ENCODE results near the gene TRIO. TPM values are rescaled to one million over a fixed set of nuclear protein-coding genes. Genes with fewer than 3 reads are reported as not detected.

The TRIO gene
- polyA plus RNA-seq, 1 experiment = 176 TPM

- ChIA-PET POLR2A (no interaction called here), CTCF (no interaction called here)
- Histone ChIP-seq H3K27me3 (ENCODE audit: control insufficient read depth, insufficient read depth, low read length) (no peaks in the 10 kb centered on the region), H3K36me3 (ENCODE audit: control insufficient read depth, insufficient read depth, low read length) (no peaks in the 10 kb centered on the region; the same call in 1 of the 2 replicates), H3K4me3 (ENCODE audit: low read depth, low read length) (no peak overlapping the region)
- no peak for DNase-seq (ENCODE audit: low read depth)
- no peak for TF ChIP-seq CTCF (IDR thresholded peaks at IDR 0.05; ENCODE audit: insufficient read depth, low read depth, low read length)
Measured at GRCh38 chr5:14220642-14221041, 77.5 kb downstream of the TRIO start.

DNA sequence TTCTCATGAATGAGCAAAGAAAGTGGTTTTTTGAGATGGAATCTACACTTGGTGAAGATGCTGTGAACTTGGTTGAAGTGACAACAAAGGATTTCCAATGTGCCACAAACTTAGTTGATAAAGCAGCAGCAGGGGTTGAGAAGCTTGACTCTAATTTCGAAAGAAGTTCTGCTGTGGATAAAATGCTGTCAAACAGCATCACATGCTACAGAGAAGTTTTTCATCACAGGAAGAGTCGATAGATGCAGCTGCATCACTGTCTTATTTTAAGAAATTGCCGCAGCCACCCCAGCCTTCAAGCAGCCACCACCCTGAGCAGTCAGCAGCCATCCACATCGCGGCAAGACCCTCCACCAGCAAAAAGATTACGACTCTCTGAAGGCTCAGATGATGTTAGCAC, 78.6 kb downstream of the TRIO start:
- no peak for TF ChIP-seq CTCF (IDR thresholded peaks at IDR 0.05; ENCODE audit: insufficient read depth, low read depth, low read length)
- no peak overlapping the region for H3K4me3 ChIP-seq (ENCODE audit: low read depth, low read length)
- no peaks in the 10 kb centered on the region; the same call in 1 of the 2 replicates for H3K36me3 ChIP-seq (ENCODE audit: control insufficient read depth, insufficient read depth, low read length)
- ChIA-PET CTCF (no interaction called here), POLR2A (no interaction called here)
- H3K27me3 ChIP-seq (ENCODE audit: control insufficient read depth, insufficient read depth, low read length) = no peaks in the 10 kb centered on the region
- no peak for DNase-seq (ENCODE audit: low read depth)

GRCh38 chr5:14222206-14222605, 79.1 kb downstream of the TRIO start:
- POLR2A ChIA-PET = no interaction called here
- Histone ChIP-seq H3K4me3 (ENCODE audit: low read depth, low read length) (no peak overlapping the region), H3K36me3 (ENCODE audit: control insufficient read depth, insufficient read depth, low read length) (peaks cover 1% of the 10 kb centered on the region; the same call in 1 of the 2 replicates), H3K27me3 (ENCODE audit: control insufficient read depth, insufficient read depth, low read length) (no peaks in the 10 kb centered on the region)
- no peak for TF ChIP-seq CTCF (IDR thresholded peaks at IDR 0.05; ENCODE audit: insufficient read depth, low read depth, low read length)
- CTCF ChIA-PET = no interaction called here
- no peak for DNase-seq (ENCODE audit: low read depth)

GRCh38 chr5:14223372-14223771, 80.2 kb downstream of the TRIO start:
- ChIA-PET POLR2A (no interaction called here), CTCF (no interaction called here)
- H3K36me3 ChIP-seq (ENCODE audit: control insufficient read depth, insufficient read depth, low read length) = peaks cover 1% of the 10 kb centered on the region; the same call in 1 of the 2 replicates

GRCh38 chr5:14225173-14225834, 82.2 kb downstream of the TRIO start:
- no peak for DNase-seq (ENCODE audit: low read depth)
- ChIA-PET CTCF (no interaction called here), POLR2A (interaction anchor here (0.6 kb wide), 1 partner anchor 80 kb away, joined by 4 read pairs; no protein-coding TSS in a partner anchor)
- no peak overlapping the region for H3K4me3 ChIP-seq (ENCODE audit: low read depth, low read length)
- TF ChIP-seq CTCF (IDR thresholded peaks at IDR 0.05; ENCODE audit: insufficient read depth, low read depth, low read length) = no peak
- peaks cover 1% of the 10 kb centered on the region; the same call in 1 of the 2 replicates for H3K36me3 ChIP-seq (ENCODE audit: control insufficient read depth, insufficient read depth, low read length)
- no peaks in the 10 kb centered on the region for H3K27me3 ChIP-seq (ENCODE audit: control insufficient read depth, insufficient read depth, low read length)

More at GRCh38 chr5:14223372-14223771, 80.2 kb downstream of the TRIO start:
- Histone ChIP-seq H3K4me3 (ENCODE audit: low read depth, low read length) (no peak overlapping the region), H3K27me3 (ENCODE audit: control insufficient read depth, insufficient read depth, low read length) (no peaks in the 10 kb centered on the region)
- no peak for TF ChIP-seq CTCF (IDR thresholded peaks at IDR 0.05; ENCODE audit: insufficient read depth, low read depth, low read length)
- DNase-seq (ENCODE audit: low read depth) = no peak

Data from BJ (cell line).